GM21529 (cell line): ENCODE measurements around the gene WAC.
"Not testable (repeated sequence)": the region's sequence is repeated elsewhere in the genome, so short reads cannot be mapped to it uniquely, and the experiment has no call there.

Source experiments
- ATAC-seq: cut with Tn5 transposase; IDR thresholded peaks from one replicate; pipeline ENCODE4 v1.9.1; 2021; ENCODE audit not compliant: unreplicated experiment

The WAC gene

GRCh38 chr10:28609636-28610035 lies 76.7 kb downstream of the WAC start:
- not testable (repeated sequence) for ATAC-seq

GRCh38 chr10:28612877-28613276 lies 80.0 kb downstream of the WAC start:
- ATAC-seq = no peak

- ATAC-seq = no peak
These were observed 83.6 kb downstream of the WAC start for GRCh38 chr10:28616514-28616913.

- ATAC-seq = no peak
These were observed 86.5 kb downstream of the WAC start for GRCh38 chr10:28619455-28619854.

GRCh38 chr10:28620251-28620650 lies 87.3 kb downstream of the WAC start:
- no peak for ATAC-seq

- no peak for ATAC-seq
These were observed 90.6 kb downstream of the WAC start for GRCh38 chr10:28623483-28623882.

GRCh38 chr10:28624351-28624750 lies 91.4 kb downstream of the WAC start:
- ATAC-seq = no peak

- ATAC-seq = no peak
These were observed 94.2 kb downstream of the WAC start for GRCh38 chr10:28627102-28627501.

- ATAC-seq = peak; percentile 66
These were observed 95.4 kb downstream of the WAC start for GRCh38 chr10:28628184-28628893.

- ATAC-seq = no peak
These were observed 99.1 kb downstream of the WAC start for GRCh38 chr10:28631896-28632583.

GRCh38 chr10:28632584-28632945 lies 99.6 kb downstream of the WAC start:
- no peak for ATAC-seq

- ATAC-seq = no peak
These were observed 100.8 kb downstream of the WAC start for GRCh38 chr10:28633750-28634149.

GRCh38 chr10:28637346-28637745 lies 104.4 kb downstream of the WAC start:
- no peak for ATAC-seq

- ATAC-seq = no peak
These were observed 105.5 kb downstream of the WAC start for GRCh38 chr10:28638392-28638791.

- ATAC-seq = no peak
These were observed 107.6 kb downstream of the WAC start for GRCh38 chr10:28640551-28640950.

- ATAC-seq = no peak
These were observed 111.7 kb downstream of the WAC start for GRCh38 chr10:28644647-28645046.

- ATAC-seq = no peak
These were observed 119.2 kb downstream of the WAC start for GRCh38 chr10:28652106-28652505.

- no peak for ATAC-seq
These were observed 119.8 kb downstream of the WAC start for GRCh38 chr10:28652703-28653102.

GRCh38 chr10:28658824-28659223 lies 125.9 kb downstream of the WAC start:
- ATAC-seq = not testable (repeated sequence)

- ATAC-seq = no peak
These were observed 128.1 kb downstream of the WAC start for GRCh38 chr10:28661035-28661434.

- peak; percentile 79 for ATAC-seq
These were observed 130.9 kb downstream of the WAC start for GRCh38 chr10:28663576-28664368.

- no peak for ATAC-seq
These were observed 131.4 kb downstream of the WAC start for GRCh38 chr10:28664369-28664740.
